ENCODE measurements around the gene OOSP3.

Gene OOSP3

GRCh38 chr11:59918480-59918879 lies 39.9 kb downstream of the OOSP3 start:
- Histone ChIP-seq H3K4me3 (replicated peaks; ENCODE audit: low read depth, low read length) (no peak overlapping the region), H3K27me3 (replicated peaks; ENCODE audit: control insufficient read depth, insufficient read depth, low read length) (no peaks in the 10 kb centered on the region), H3K36me3 (ENCODE audit: control insufficient read depth, insufficient read depth, low read length) (no peaks in the 10 kb centered on the region)
- no peak for TF ChIP-seq CTCF (IDR thresholded peaks at IDR 0.05; ENCODE audit: insufficient read depth, low read length, poor library complexity, severe bottlenecking)
- DNase-seq (ENCODE audit: extremely low read depth, insufficient read length), result no peak

- TF ChIP-seq CTCF (IDR thresholded peaks at IDR 0.05; ENCODE audit: insufficient read depth, low read length, poor library complexity, severe bottlenecking), result peak; percentile 59
- Histone ChIP-seq H3K27me3 (replicated peaks; ENCODE audit: control insufficient read depth, insufficient read depth, low read length) (no peaks in the 10 kb centered on the region), H3K36me3 (ENCODE audit: control insufficient read depth, insufficient read depth, low read length) (no peaks in the 10 kb centered on the region), H3K4me3 (replicated peaks; ENCODE audit: low read depth, low read length) (no peak overlapping the region)
- DNase-seq (ENCODE audit: extremely low read depth, insufficient read length), result no peak
These were observed 40.5 kb downstream of the OOSP3 start for GRCh38 chr11:59918987-59919589.

- no peaks in the 10 kb centered on the region for H3K36me3 ChIP-seq (ENCODE audit: control insufficient read depth, insufficient read depth, low read length)
- no peak overlapping the region for H3K4me3 ChIP-seq (replicated peaks; ENCODE audit: low read depth, low read length)
- no peak for TF ChIP-seq CTCF (IDR thresholded peaks at IDR 0.05; ENCODE audit: insufficient read depth, low read length, poor library complexity, severe bottlenecking)
- DNase-seq (ENCODE audit: extremely low read depth, insufficient read length), result no peak
- H3K27me3 ChIP-seq (replicated peaks; ENCODE audit: control insufficient read depth, insufficient read depth, low read length), result no peaks in the 10 kb centered on the region
These were observed 45.2 kb downstream of the OOSP3 start for GRCh38 chr11:59923813-59924212.

GRCh38 chr11:59931688-59932087 lies 53.1 kb downstream of the OOSP3 start:
- Histone ChIP-seq H3K36me3 (ENCODE audit: control insufficient read depth, insufficient read depth, low read length) (no peaks in the 10 kb centered on the region), H3K4me3 (replicated peaks; ENCODE audit: low read depth, low read length) (no peak overlapping the region), H3K27me3 (replicated peaks; ENCODE audit: control insufficient read depth, insufficient read depth, low read length) (no peaks in the 10 kb centered on the region)
- TF ChIP-seq CTCF (IDR thresholded peaks at IDR 0.05; ENCODE audit: insufficient read depth, low read length, poor library complexity, severe bottlenecking), result no peak
- DNase-seq (ENCODE audit: extremely low read depth, insufficient read length), result no peak

- no peak for TF ChIP-seq CTCF (IDR thresholded peaks at IDR 0.05; ENCODE audit: insufficient read depth, low read length, poor library complexity, severe bottlenecking)
- Histone ChIP-seq H3K36me3 (ENCODE audit: control insufficient read depth, insufficient read depth, low read length) (no peaks in the 10 kb centered on the region), H3K4me3 (replicated peaks; ENCODE audit: low read depth, low read length) (no peak within 1 kb of the TSS), H3K27me3 (replicated peaks; ENCODE audit: control insufficient read depth, insufficient read depth, low read length) (no peaks in the 10 kb centered on the region)
- DNase-seq (ENCODE audit: extremely low read depth, insufficient read length), result no peak
These were observed 59.5 kb downstream of the OOSP3 start, which contains the start of gene OOSP1 for GRCh38 chr11:59938132-59938531. Gene OOSP1 (plus strand): TSS chr11:59938432. CDS start chr11:59938455, 23 bp downstream.

GRCh38 chr11:59938718-59939117 lies 60.1 kb downstream of the OOSP3 start:
- Histone ChIP-seq H3K27me3 (replicated peaks; ENCODE audit: control insufficient read depth, insufficient read depth, low read length) (no peaks in the 10 kb centered on the region), H3K36me3 (ENCODE audit: control insufficient read depth, insufficient read depth, low read length) (no peaks in the 10 kb centered on the region), H3K4me3 (replicated peaks; ENCODE audit: low read depth, low read length) (no peak overlapping the region)
- no peak for TF ChIP-seq CTCF (IDR thresholded peaks at IDR 0.05; ENCODE audit: insufficient read depth, low read length, poor library complexity, severe bottlenecking)
- no peak for DNase-seq (ENCODE audit: extremely low read depth, insufficient read length)
